K562 (cell line): Measurements from ENCODE around the gene ZNF41. TPM values are rescaled to one million over a fixed set of nuclear protein-coding genes. Genes with fewer than 3 reads are reported as not detected.

ENCODE experiments used
- ATF7 ChIP-seq: fragments of 450-650 bp; IDR thresholded peaks from 2 replicates; pipeline ENCODE4 v1.7.1; 2014; ENCODE audit warnings: mild to moderate bottlenecking, moderate library complexity
- BHLHE40 ChIP-seq: IDR thresholded peaks from 2 replicates; pipeline ENCODE4 v1.6.1; 2011; ENCODE audit warnings: low read length, improper control_type of control experiment
- CBFA2T3 ChIP-seq: fragments of 450-650 bp; IDR thresholded peaks from 2 replicates; pipeline ENCODE4 v1.6.1; 2017
- CXXC5 ChIP-seq: fragments of 250-450 bp; sonication (Bioruptor Pico); IDR thresholded peaks from 2 replicates; pipeline ENCODE4 v1.8.0; 2022; ENCODE audit warnings: inconsistent platforms, mild to moderate bottlenecking, moderate library complexity
- DNMT1 ChIP-seq: fragments of 450-650 bp; IDR thresholded peaks from 2 replicates; pipeline ENCODE4 v1.6.1; 2016; ENCODE audit warnings: antibody characterized with exemption, mild to moderate bottlenecking
- GABPB1 ChIP-seq: sonication (generic); formaldehyde crosslinking; IDR thresholded peaks from 2 replicates; pipeline ENCODE4 v1.8.0; 2022; ENCODE audit warnings: mild to moderate bottlenecking, missing genetic modification reagents
- HDAC3 ChIP-seq: fragments of 450-650 bp; IDR thresholded peaks from 2 replicates; pipeline ENCODE4 v1.6.1; 2018; ENCODE audit warnings: borderline replicate concordance, mild to moderate bottlenecking, moderate library complexity; ENCODE audit not compliant: partially characterized antibody
- KAT8 ChIP-seq: fragments of 450-650 bp; IDR thresholded peaks from 2 replicates; pipeline ENCODE4 v1.6.1; 2016; ENCODE audit warnings: low read depth, mild to moderate bottlenecking
- KDM2B ChIP-seq: fragments of 250-450 bp; sonication (Bioruptor Pico); IDR thresholded peaks from 2 replicates; pipeline ENCODE4 v1.8.0; 2021; ENCODE audit warnings: mild to moderate bottlenecking, moderate library complexity
- NCOR1 ChIP-seq: fragments of 450-650 bp; IDR thresholded peaks from 2 replicates; pipeline ENCODE4 v1.6.1; 2016; ENCODE audit warnings: mild to moderate bottlenecking, moderate library complexity
- RB1 ChIP-seq: fragments of 450-650 bp; IDR thresholded peaks from 2 replicates; pipeline ENCODE4 v1.6.1; 2017; ENCODE audit warnings: low read depth, mild to moderate bottlenecking
- SMAD3 ChIP-seq: fragments of 450-650 bp; formaldehyde crosslinking; conservative IDR thresholded peaks from 2 replicates; pipeline ENCODE4 v1.4.0; 2020; ENCODE audit warnings: mild to moderate bottlenecking
- YY1 ChIP-seq, 3 experiments: IDR thresholded peaks; 2 replicates each; pipeline ENCODE4 v1.6.1; 2011; ENCODE audit warnings: low read length in 2 of 3, mild to moderate bottlenecking in 2 of 3, moderate library complexity in 2 of 3, borderline replicate concordance in 1 of 3, control low read depth in 1 of 3, low read depth in 1 of 3; ENCODE audit not compliant: insufficient read depth in 3 of 3, insufficient replicate concordance in 2 of 3, control insufficient read depth in 1 of 3, insufficient read length in 1 of 3; ENCODE audit errors: extremely low read depth in 1 of 3
- ZSCAN32 ChIP-seq: fragments of 450-650 bp; formaldehyde crosslinking; IDR thresholded peaks from 2 replicates; pipeline ENCODE4 v1.4.0; 2020; ENCODE audit warnings: mild to moderate bottlenecking, moderate library complexity
- polyA plus RNA-seq, 8 experiments: library from polyadenylated mRNA; depleted of rRNA in 4 of 8; stranded (reverse) in 5 of 8; unstranded in 3 of 8; fragments of >200 nt; fragmentation: Nextera tagmentation in 2 of 8; fragmentation: Illumina TruSeq in 1 of 8; extraction: Ambion mirVana in 2 of 8; extraction: Trizol in 1 of 8; gene quantifications; 2 replicates each; pipeline versions ENCODE4 v1.2.1 to v1.2.3, GENCODE V29; 2011 to 2014; ENCODE audit warnings: inconsistent platforms in 1 of 8, missing spikeins in 1 of 8
- total RNA-seq, 7 experiments: library from RNA; depleted of rRNA in 6 of 7; stranded (reverse); fragments of >200 nt in 6 of 7; fragmentation: Illumina TruSeq in 2 of 7; extraction: Trizol in 2 of 7; gene quantifications; 2 replicates each; pipeline versions ENCODE4 v1.2.1 to v1.2.3, GENCODE V29; 2011 to 2021; ENCODE audit warnings: low replicate concordance in 1 of 7
- TF ChIP-seq, protein P1 (sequence below): sonication (generic); formaldehyde crosslinking; IDR thresholded peaks from 2 replicates; pipeline ENCODE4 v1.8.0; 2022; ENCODE audit warnings: missing genetic modification reagents, mild to moderate bottlenecking, moderate library complexity, borderline replicate concordance
- TF ChIP-seq, protein P2 (sequence below): fragments of 250-450 bp; sonication (Bioruptor Pico); IDR thresholded peaks from 2 replicates; pipeline ENCODE4 v1.8.0; 2022; ENCODE audit warnings: inconsistent platforms
- TF ChIP-seq, protein P3 (sequence below): fragments of 450-650 bp; formaldehyde crosslinking; IDR thresholded peaks from 2 replicates; pipeline ENCODE4 v1.4.0; 2020; ENCODE audit warnings: mild to moderate bottlenecking
- TF ChIP-seq, protein P4 (sequence below), 2 experiments: IDR thresholded peaks; 2 replicates each; pipeline ENCODE4 v1.6.1; 2011; ENCODE audit warnings: borderline replicate concordance in 1 of 2, control low read depth in 1 of 2, low read depth in 1 of 2, low read length in 1 of 2, mild to moderate bottlenecking in 1 of 2, mixed read lengths in 1 of 2, moderate library complexity in 1 of 2; ENCODE audit not compliant: insufficient read depth in 1 of 2, insufficient read length in 1 of 2, poor library complexity in 1 of 2, severe bottlenecking in 1 of 2; ENCODE audit errors: extremely low read depth in 1 of 2
- TF ChIP-seq, protein P5 (sequence below), 3 experiments: IDR thresholded peaks in 2 of 3; conservative IDR thresholded peaks in 1 of 3; 2 replicates each; pipeline ENCODE4 v1.5.1; 2011 to 2012; ENCODE audit warnings: low read length in 3 of 3, mild to moderate bottlenecking in 3 of 3, control low read depth in 2 of 3, improper control_type of control experiment in 1 of 3, inconsistent platforms in 1 of 3, low read depth in 1 of 3, mixed read lengths in 1 of 3, moderate library complexity in 1 of 3; ENCODE audit not compliant: insufficient read depth in 2 of 3
- TF ChIP-seq, protein P6 (sequence below): fragments of 200-800 bp; sonication (Bioruptor generic); IDR thresholded peaks from 2 replicates; pipeline ENCODE4 v1.6.1; 2017; ENCODE audit warnings: missing genetic modification characterization, missing compliant biosample characterization

Gene ZNF41
- total and polyA plus RNA-seq, 9 of the 15 experiments (the other 6 are each of a cell fraction or from before 2014, with no cell fraction given) = 0.53 to 8.6 (median 6.6) TPM

DNA sequence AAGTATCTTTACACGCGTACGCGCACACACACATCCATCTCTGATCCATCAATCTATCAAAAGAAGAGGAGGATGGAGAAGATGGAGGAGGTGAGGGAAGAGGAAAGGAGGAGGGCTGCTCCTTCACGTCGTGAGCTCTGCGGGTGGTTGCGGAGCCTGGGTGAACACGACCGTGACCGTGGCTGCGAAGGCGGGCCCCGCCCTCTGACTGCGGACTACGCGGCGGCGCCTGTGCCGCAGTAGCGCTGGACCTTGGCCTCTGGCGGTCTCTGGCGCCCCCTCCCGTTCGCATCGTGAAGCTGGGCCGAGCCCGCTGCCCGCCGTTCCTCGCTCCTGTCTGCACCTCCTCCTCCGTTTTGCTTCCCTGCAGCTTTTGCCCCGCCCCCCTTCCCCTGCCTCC lies 40.3 kb upstream of the ZNF41 start (continued):
- TF ChIP-seq GABPB1 (CRISPR knock-in tag) (0 out of 2 replicates have a peak, but pooled peaks have one; percentile 30), RB1 (peak; percentile 81), YY1 (IDR thresholded peaks at IDR 0.05; ENCODE audit: borderline replicate concordance in 1 of 3, control insufficient read depth in 1 of 3, extremely low read depth in 1 of 3, insufficient read depth in 3 of 3, insufficient read length in 1 of 3, insufficient replicate concordance in 2 of 3, low read depth in 1 of 3, low read length in 2 of 3) (peak in 1 of 3 experiments; percentile 48), CBFA2T3 (no peak), KDM2B (CRISPR knock-in tag) (no peak), DNMT1 (no peak), CXXC5 (CRISPR knock-in tag) (peak; percentile 89), NCOR1 (0 out of 2 replicates have a peak, but pooled peaks have one; percentile 6), ZSCAN32 (CRISPR knock-in tag) (no peak), KAT8 (no peak), BHLHE40 (peak; percentile 66), HDAC3 (no peak), SMAD3 (CRISPR knock-in tag) (no peak), ATF7 (peak; percentile 53; the same call in 1 of the 2 replicates)
- TF ChIP-seq, protein P1, sequence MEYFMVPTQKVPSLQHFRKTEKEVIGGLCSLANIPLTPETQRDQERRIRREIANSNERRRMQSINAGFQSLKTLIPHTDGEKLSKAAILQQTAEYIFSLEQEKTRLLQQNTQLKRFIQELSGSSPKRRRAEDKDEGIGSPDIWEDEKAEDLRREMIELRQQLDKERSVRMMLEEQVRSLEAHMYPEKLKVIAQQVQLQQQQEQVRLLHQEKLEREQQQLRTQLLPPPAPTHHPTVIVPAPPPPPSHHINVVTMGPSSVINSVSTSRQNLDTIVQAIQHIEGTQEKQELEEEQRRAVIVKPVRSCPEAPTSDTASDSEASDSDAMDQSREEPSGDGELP (CRISPR knock-in tag) = peak; percentile 37; the same call in 1 of the 2 replicates
- TF ChIP-seq, protein P2, sequence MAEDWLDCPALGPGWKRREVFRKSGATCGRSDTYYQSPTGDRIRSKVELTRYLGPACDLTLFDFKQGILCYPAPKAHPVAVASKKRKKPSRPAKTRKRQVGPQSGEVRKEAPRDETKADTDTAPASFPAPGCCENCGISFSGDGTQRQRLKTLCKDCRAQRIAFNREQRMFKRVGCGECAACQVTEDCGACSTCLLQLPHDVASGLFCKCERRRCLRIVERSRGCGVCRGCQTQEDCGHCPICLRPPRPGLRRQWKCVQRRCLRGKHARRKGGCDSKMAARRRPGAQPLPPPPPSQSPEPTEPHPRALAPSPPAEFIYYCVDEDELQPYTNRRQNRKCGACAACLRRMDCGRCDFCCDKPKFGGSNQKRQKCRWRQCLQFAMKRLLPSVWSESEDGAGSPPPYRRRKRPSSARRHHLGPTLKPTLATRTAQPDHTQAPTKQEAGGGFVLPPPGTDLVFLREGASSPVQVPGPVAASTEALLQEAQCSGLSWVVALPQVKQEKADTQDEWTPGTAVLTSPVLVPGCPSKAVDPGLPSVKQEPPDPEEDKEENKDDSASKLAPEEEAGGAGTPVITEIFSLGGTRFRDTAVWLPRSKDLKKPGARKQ = no peak
- TF ChIP-seq, protein P3, sequence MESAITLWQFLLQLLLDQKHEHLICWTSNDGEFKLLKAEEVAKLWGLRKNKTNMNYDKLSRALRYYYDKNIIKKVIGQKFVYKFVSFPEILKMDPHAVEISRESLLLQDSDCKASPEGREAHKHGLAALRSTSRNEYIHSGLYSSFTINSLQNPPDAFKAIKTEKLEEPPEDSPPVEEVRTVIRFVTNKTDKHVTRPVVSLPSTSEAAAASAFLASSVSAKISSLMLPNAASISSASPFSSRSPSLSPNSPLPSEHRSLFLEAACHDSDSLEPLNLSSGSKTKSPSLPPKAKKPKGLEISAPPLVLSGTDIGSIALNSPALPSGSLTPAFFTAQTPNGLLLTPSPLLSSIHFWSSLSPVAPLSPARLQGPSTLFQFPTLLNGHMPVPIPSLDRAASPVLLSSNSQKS (CRISPR knock-in tag) = no peak
- TF ChIP-seq, protein P4, sequence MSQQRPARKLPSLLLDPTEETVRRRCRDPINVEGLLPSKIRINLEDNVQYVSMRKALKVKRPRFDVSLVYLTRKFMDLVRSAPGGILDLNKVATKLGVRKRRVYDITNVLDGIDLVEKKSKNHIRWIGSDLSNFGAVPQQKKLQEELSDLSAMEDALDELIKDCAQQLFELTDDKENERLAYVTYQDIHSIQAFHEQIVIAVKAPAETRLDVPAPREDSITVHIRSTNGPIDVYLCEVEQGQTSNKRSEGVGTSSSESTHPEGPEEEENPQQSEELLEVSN (IDR thresholded peaks at IDR 0.05; ENCODE audit: borderline replicate concordance in 1 of 2, extremely low read depth in 1 of 2, insufficient read depth in 1 of 2, insufficient read length in 1 of 2, low read depth in 1 of 2, low read length in 1 of 2, poor library complexity in 1 of 2, severe bottlenecking in 1 of 2) = peak; percentile 19 to 40
- TF ChIP-seq, protein P5, sequence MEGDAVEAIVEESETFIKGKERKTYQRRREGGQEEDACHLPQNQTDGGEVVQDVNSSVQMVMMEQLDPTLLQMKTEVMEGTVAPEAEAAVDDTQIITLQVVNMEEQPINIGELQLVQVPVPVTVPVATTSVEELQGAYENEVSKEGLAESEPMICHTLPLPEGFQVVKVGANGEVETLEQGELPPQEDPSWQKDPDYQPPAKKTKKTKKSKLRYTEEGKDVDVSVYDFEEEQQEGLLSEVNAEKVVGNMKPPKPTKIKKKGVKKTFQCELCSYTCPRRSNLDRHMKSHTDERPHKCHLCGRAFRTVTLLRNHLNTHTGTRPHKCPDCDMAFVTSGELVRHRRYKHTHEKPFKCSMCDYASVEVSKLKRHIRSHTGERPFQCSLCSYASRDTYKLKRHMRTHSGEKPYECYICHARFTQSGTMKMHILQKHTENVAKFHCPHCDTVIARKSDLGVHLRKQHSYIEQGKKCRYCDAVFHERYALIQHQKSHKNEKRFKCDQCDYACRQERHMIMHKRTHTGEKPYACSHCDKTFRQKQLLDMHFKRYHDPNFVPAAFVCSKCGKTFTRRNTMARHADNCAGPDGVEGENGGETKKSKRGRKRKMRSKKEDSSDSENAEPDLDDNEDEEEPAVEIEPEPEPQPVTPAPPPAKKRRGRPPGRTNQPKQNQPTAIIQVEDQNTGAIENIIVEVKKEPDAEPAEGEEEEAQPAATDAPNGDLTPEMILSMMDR (IDR thresholded peaks at IDR 0.05 in 2 of 3, conservative IDR thresholded peaks at IDR 0.05 in 1 of 3; ENCODE audit: insufficient read depth in 2 of 3, low read depth in 1 of 3, low read length in 3 of 3) = peak; percentile 69 to 90 (median 86)
- TF ChIP-seq, protein P6, sequence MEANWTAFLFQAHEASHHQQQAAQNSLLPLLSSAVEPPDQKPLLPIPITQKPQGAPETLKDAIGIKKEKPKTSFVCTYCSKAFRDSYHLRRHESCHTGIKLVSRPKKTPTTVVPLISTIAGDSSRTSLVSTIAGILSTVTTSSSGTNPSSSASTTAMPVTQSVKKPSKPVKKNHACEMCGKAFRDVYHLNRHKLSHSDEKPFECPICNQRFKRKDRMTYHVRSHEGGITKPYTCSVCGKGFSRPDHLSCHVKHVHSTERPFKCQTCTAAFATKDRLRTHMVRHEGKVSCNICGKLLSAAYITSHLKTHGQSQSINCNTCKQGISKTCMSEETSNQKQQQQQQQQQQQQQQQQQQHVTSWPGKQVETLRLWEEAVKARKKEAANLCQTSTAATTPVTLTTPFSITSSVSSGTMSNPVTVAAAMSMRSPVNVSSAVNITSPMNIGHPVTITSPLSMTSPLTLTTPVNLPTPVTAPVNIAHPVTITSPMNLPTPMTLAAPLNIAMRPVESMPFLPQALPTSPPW (CRISPR knock-in tag) = peak; percentile 64
